ENCODE data around the gene VTI1A. TPM values are rescaled to one million over a fixed set of nuclear protein-coding genes. Genes with fewer than 3 reads are reported as not detected.

The VTI1A gene
- total RNA-seq, 3 donors from 2014 or later (not counting 1 experiment from before 2014, with no cell fraction given) = 62.6 to 77.6 (median 68.2) TPM

DNA sequence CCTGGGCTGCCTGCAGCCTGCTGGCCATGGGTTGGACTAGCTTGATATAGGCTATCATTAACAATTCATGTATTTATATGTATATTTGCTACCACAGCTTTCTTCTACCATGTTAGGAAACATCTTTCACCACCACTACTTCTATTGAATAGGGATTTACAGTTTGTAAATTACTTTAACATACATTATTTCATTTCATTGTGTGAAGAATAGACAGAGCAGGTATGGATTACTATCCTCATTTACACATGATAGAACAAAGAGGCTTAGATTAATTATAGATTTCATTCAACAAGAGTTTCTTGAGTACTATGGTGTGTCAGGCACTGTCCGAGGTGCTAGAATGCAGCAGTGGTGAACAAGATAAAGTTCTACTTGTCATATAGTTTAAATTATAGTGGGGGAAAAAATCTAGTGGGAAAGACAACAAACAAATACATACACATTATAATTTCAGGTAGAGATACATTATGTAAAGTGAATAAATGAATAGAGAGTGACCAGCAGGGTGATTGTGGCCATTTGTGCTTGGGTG lies 20.6 kb downstream of the VTI1A start:
- H3K27me3 Mint-ChIP-seq (ENCODE audit: low read depth in 2 of 2) = no peaks in the 10 kb centered on the region
- 83% methylated on average over 1 of the region's 1 CpG for WGBS (ENCODE audit: insufficient coverage)
- peaks cover 9% of the 10 kb centered on the region for H3K36me3 Mint-ChIP-seq
- ATAC-seq (no peak), DNase-seq (no peak)
- intact Hi-C loops (cut with micrococcal nuclease) = no loop called here
- no peaks in the 10 kb centered on the region for H3K9me3 Mint-ChIP-seq
- no peaks in the 10 kb centered on the region for H3K27me3 ChIP-seq (ENCODE audit: control insufficient read depth, insufficient read depth, low read length)
- H3K4me1 Mint-ChIP-seq = peaks cover 0 to 7% of the 10 kb centered on the region in 2 donors
- no peak overlapping the region for H3K27ac Mint-ChIP-seq
- H3K9me3 ChIP-seq (ENCODE audit: control insufficient read depth, insufficient read depth, low read length) = no peaks in the 10 kb centered on the region
- no peak overlapping the region for H3K4me3 ChIP-seq (ENCODE audit: low read length)
- H3K27ac ChIP-seq (ENCODE audit: low read length) = no peak overlapping the region
- TF ChIP-seq CTCF (IDR thresholded peaks at IDR 0.05) = no peak
- peaks cover 18% of the 10 kb centered on the region for H3K36me3 ChIP-seq (ENCODE audit: control insufficient read depth, insufficient read depth, low read length)
- no peak overlapping the region for H3K4me3 Mint-ChIP-seq
- H3K4me1 ChIP-seq (ENCODE audit: control insufficient read depth, insufficient read depth, low read length) = no peaks in the 10 kb centered on the region

GRCh38 chr10:112471878-112472487 lies 25.0 kb downstream of the VTI1A start:
- Histone ChIP-seq H3K4me1 (ENCODE audit: control insufficient read depth, insufficient read depth, low read length) (no peaks in the 10 kb centered on the region), H3K27ac (ENCODE audit: low read length) (no peak overlapping the region), H3K9me3 (ENCODE audit: control insufficient read depth, insufficient read depth, low read length) (no peaks in the 10 kb centered on the region), H3K27me3 (ENCODE audit: control insufficient read depth, insufficient read depth, low read length) (no peaks in the 10 kb centered on the region), H3K4me3 (ENCODE audit: low read length) (no peak overlapping the region), H3K36me3 (ENCODE audit: control insufficient read depth, insufficient read depth, low read length) (peaks cover 2% of the 10 kb centered on the region)
- Mint-ChIP-seq H3K4me3 (no peak overlapping the region), H3K4me1 (peaks cover 0 to 12% of the 10 kb centered on the region in 2 donors), H3K27me3 (ENCODE audit: low read depth in 2 of 2) (no peaks in the 10 kb centered on the region), H3K27ac (peak overlapping the region in 1 of 2 donors; percentile 7), H3K36me3 (no peaks in the 10 kb centered on the region), H3K9me3 (no peaks in the 10 kb centered on the region)
- TF ChIP-seq CTCF (IDR thresholded peaks at IDR 0.05) = peak; percentile 72
- ATAC-seq = peak; percentile 71 to 83 (median 82)
- peak in 1 of 2 donors; percentile 65 for DNase-seq
- intact Hi-C loops (cut with micrococcal nuclease) = no loop called here
- WGBS (ENCODE audit: insufficient coverage) = 42% methylated on average over 3 of the region's 4 CpGs

DNA sequence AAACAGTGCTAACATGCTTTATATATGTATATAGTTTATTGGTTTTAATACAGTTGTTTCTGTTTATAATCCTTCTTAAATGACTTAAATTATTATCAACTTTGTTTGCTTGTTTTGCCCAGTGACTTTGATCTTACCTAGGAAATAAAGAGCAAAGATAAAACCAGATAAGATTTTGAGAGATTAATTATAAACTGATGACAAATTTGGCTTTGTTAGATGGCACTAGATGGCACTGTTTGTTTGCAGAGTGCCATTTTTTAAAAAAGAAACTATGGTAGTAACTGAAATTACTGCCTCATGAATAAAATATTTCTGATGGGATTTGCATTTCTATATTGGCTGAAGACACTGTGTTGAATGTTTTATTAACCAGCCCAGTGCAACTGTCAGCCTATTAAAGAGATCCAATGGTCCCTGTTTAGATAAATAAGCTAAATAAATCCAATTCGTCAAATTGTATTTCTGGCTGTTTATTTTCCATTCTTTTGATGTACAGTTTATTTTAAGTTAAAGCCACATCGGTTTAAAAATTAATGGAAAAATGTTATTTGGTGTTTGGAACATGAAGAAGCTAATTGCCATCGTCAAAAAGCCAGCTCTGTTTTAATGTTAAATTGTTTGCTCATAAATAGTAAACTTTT lies 28.7 kb downstream of the VTI1A start:
- Mint-ChIP-seq H3K27me3 (ENCODE audit: low read depth in 2 of 2) (no peaks in the 10 kb centered on the region), H3K27ac (no peak overlapping the region), H3K4me3 (no peak overlapping the region), H3K36me3 (no peaks in the 10 kb centered on the region), H3K4me1 (peaks cover 0 to 21% of the 10 kb centered on the region in 2 donors), H3K9me3 (no peaks in the 10 kb centered on the region)
- Histone ChIP-seq H3K27ac (ENCODE audit: low read length) (no peak overlapping the region), H3K36me3 (ENCODE audit: control insufficient read depth, insufficient read depth, low read length) (no peaks in the 10 kb centered on the region), H3K27me3 (ENCODE audit: control insufficient read depth, insufficient read depth, low read length) (no peaks in the 10 kb centered on the region), H3K9me3 (ENCODE audit: control insufficient read depth, insufficient read depth, low read length) (no peaks in the 10 kb centered on the region), H3K4me1 (ENCODE audit: control insufficient read depth, insufficient read depth, low read length) (no peaks in the 10 kb centered on the region), H3K4me3 (ENCODE audit: low read length) (no peak overlapping the region)
- 93% methylated on average over 3 of the region's 3 CpGs for WGBS (ENCODE audit: insufficient coverage)
- peak; percentile 12 for TF ChIP-seq CTCF (IDR thresholded peaks at IDR 0.05)
- intact Hi-C loops (cut with micrococcal nuclease) = loop anchor here (2.0 kb wide), 1 partner anchor 909 kb away; no protein-coding TSS in a partner anchor
- ATAC-seq (no peak), DNase-seq (peak in 1 of 2 donors; percentile 20)
